ENCODE results near the gene TLCD3A.
"Not testable (repeated sequence)": the region's sequence is repeated elsewhere in the genome, so short reads cannot be mapped to it uniquely, and the experiment has no call there.

Gene TLCD3A

GRCh38 chr17:697682-698081 lies 34.7 kb upstream of the TLCD3A start:
- no peak for TF ChIP-seq CTCF (IDR thresholded peaks at IDR 0.05; ENCODE audit: low read depth, low read length, missing control alignments)
- DNase-seq (ENCODE audit: low read depth) = no peak
- no peak overlapping the region for H3K4me3 ChIP-seq (ENCODE audit: low read depth, low read length)
- in situ Hi-C loops (cut with HindIII; ENCODE audit: low sequenced_read_pairs) = no loop called here

- DNase-seq (ENCODE audit: low read depth); H3K4me3 ChIP-seq (ENCODE audit: low read depth, low read length); in situ Hi-C loops (cut with HindIII; ENCODE audit: low sequenced_read_pairs): not testable (repeated sequence)
Observed at GRCh38 chr17:698096-698495, 34.3 kb upstream of the TLCD3A start.

- no peak for TF ChIP-seq CTCF (IDR thresholded peaks at IDR 0.05; ENCODE audit: low read depth, low read length, missing control alignments)
- no peak overlapping the region for H3K4me3 ChIP-seq (ENCODE audit: low read depth, low read length)
- no peak for DNase-seq (ENCODE audit: low read depth)
- in situ Hi-C loops (cut with HindIII; ENCODE audit: low sequenced_read_pairs) = no loop called here
Observed at GRCh38 chr17:699345-699744, 33.1 kb upstream of the TLCD3A start.

- DNase-seq (ENCODE audit: low read depth) = no peak
- TF ChIP-seq CTCF (IDR thresholded peaks at IDR 0.05; ENCODE audit: low read depth, low read length, missing control alignments) = peak; percentile 22
- no peak overlapping the region for H3K4me3 ChIP-seq (ENCODE audit: low read depth, low read length)
- in situ Hi-C loops (cut with HindIII; ENCODE audit: low sequenced_read_pairs) = no loop called here
Observed at GRCh38 chr17:700504-701094, 31.8 kb upstream of the TLCD3A start.

GRCh38 chr17:703081-703875 lies 29.1 kb upstream of the TLCD3A start:
- in situ Hi-C loops (cut with HindIII; ENCODE audit: low sequenced_read_pairs) = no loop called here
- no peak overlapping the region for H3K4me3 ChIP-seq (ENCODE audit: low read depth, low read length)
- no peak for TF ChIP-seq CTCF (IDR thresholded peaks at IDR 0.05; ENCODE audit: low read depth, low read length, missing control alignments)
- DNase-seq (ENCODE audit: low read depth) = no peak

GRCh38 chr17:704111-704864 lies 28.1 kb upstream of the TLCD3A start:
- H3K4me3 ChIP-seq (ENCODE audit: low read depth, low read length) = no peak overlapping the region
- TF ChIP-seq CTCF (IDR thresholded peaks at IDR 0.05; ENCODE audit: low read depth, low read length, missing control alignments) = no peak
- no peak for DNase-seq (ENCODE audit: low read depth)
- in situ Hi-C loops (cut with HindIII; ENCODE audit: low sequenced_read_pairs) = no loop called here

GRCh38 chr17:705011-705410 lies 27.4 kb upstream of the TLCD3A start:
- in situ Hi-C loops (cut with HindIII; ENCODE audit: low sequenced_read_pairs) = no loop called here
- no peak for DNase-seq (ENCODE audit: low read depth)
- no peak for TF ChIP-seq CTCF (IDR thresholded peaks at IDR 0.05; ENCODE audit: low read depth, low read length, missing control alignments)
- no peak overlapping the region for H3K4me3 ChIP-seq (ENCODE audit: low read depth, low read length)
